HUES48 (cell line): Measurements from ENCODE around the gene BICRAL.

Experiments
- H3K27ac ChIP-seq: one replicate; pipeline ENCODE4 v1.7.0; 2013; ENCODE audit warnings: low read depth, low read length, inconsistent platforms
- H3K27me3 ChIP-seq: 2 replicates; pipeline ENCODE4 v1.6.1; 2013; ENCODE audit warnings: mild to moderate bottlenecking, low read length; ENCODE audit not compliant: control insufficient read depth, insufficient read depth
- H3K36me3 ChIP-seq: 2 replicates; pipeline ENCODE4 v1.6.1; 2013; ENCODE audit warnings: low read length; ENCODE audit not compliant: control insufficient read depth, insufficient read depth
- H3K4me1 ChIP-seq: 2 replicates; pipeline ENCODE4 v1.6.1; 2013; ENCODE audit warnings: mild to moderate bottlenecking, low read length; ENCODE audit not compliant: control insufficient read depth, insufficient read depth
- H3K4me3 ChIP-seq: 2 replicates; pipeline ENCODE4 v1.5.1; 2013; ENCODE audit warnings: mild to moderate bottlenecking, low read depth, low read length
- H3K9ac ChIP-seq: 2 replicates; pipeline ENCODE4 v1.6.1; 2013; ENCODE audit warnings: mild to moderate bottlenecking, low read depth, low read length, moderate library complexity
- H3K9me3 ChIP-seq: 2 replicates; pipeline ENCODE4 v1.6.1; 2013; ENCODE audit warnings: low read length; ENCODE audit not compliant: control insufficient read depth, insufficient read depth

The BICRAL gene

DNA sequence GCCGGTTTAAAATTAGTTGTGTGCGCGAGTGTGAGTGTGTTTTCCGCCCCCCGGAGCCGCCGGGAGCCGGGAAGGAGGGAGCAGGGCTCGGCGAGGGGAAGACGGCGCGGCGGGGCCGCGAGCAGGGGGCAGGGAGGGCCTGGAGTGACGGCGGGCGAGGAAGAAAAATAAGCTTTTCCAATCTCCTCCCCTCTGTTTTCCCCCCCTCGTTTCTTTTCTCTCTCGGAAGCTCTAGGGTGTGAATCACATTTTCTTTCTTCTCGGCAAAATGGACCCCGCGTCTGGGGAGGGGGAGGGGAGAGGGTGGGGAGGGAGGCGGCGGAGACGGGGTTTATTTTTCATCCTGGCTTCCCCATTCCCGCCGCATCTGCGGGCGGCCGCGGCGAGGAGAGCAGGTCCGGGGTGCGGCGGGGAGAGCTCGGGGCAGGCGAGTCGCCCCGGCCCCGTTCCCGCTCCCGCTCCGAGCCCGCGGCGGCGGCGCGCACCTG, 881 bp downstream of the BICRAL start:
- H3K4me3 ChIP-seq: peak overlapping the region; percentile 97
- no peaks in the 10 kb centered on the region for H3K27me3 ChIP-seq
- peak overlapping the region; percentile 99 for H3K27ac ChIP-seq
- peaks cover 30% of the 10 kb centered on the region for H3K4me1 ChIP-seq
- H3K9ac ChIP-seq: peak overlapping the region; percentile 99
- H3K36me3 ChIP-seq: no peaks in the 10 kb centered on the region
- no peaks in the 10 kb centered on the region for H3K9me3 ChIP-seq

DNA sequence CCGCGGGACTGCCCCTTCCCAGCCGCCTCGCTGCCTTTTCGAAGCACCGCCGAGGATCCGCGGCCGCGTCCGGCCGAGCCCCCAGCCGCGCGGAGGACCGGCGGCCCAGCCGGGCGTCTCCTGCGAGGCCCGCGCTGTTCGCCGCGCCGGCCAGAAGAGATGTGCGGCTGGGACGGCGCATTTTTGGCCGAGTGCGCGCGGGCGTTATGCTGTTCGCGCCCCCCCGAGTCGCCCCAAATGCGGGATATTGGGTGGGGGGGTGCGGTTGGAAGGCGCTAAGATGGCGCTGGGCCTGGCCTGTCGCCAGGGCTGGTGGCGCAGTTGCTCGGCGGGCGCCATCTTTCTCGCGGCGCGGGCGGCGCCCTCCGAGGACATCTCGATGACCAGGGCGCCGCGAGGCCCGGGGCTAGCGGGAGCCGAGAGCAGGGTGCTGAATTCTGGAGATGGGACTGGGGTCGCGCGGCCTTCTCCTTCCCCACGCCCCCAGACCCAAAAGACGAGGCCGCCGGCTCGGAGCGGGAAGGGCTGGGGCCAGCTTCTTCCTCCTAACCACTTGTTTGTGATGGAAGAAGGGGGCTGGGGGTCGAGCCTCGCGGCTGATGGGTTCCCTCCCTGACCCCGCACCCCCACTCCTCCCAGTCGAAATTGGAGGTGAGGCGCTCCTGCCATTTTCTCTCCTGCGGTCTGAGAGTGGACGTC, 1.5 kb downstream of the BICRAL start:
- H3K9ac ChIP-seq: peak overlapping the region; percentile 99
- H3K27me3 ChIP-seq: no peaks in the 10 kb centered on the region
- H3K27ac ChIP-seq: peak overlapping the region; percentile 99
- peak overlapping the region; percentile 97 for H3K4me3 ChIP-seq
- H3K36me3 ChIP-seq: no peaks in the 10 kb centered on the region
- peaks cover 30% of the 10 kb centered on the region for H3K4me1 ChIP-seq
- H3K9me3 ChIP-seq: no peaks in the 10 kb centered on the region

GRCh38 chr6:42783876-42784642, 2.2 kb downstream of the BICRAL start:
- Histone ChIP-seq H3K9me3 (no peaks in the 10 kb centered on the region), H3K4me1 (peaks cover 37% of the 10 kb centered on the region), H3K36me3 (no peaks in the 10 kb centered on the region), H3K27me3 (no peaks in the 10 kb centered on the region), H3K9ac (peak overlapping the region; percentile 99), H3K4me3 (peak overlapping the region; percentile 97), H3K27ac (peak overlapping the region; percentile 99)

DNA sequence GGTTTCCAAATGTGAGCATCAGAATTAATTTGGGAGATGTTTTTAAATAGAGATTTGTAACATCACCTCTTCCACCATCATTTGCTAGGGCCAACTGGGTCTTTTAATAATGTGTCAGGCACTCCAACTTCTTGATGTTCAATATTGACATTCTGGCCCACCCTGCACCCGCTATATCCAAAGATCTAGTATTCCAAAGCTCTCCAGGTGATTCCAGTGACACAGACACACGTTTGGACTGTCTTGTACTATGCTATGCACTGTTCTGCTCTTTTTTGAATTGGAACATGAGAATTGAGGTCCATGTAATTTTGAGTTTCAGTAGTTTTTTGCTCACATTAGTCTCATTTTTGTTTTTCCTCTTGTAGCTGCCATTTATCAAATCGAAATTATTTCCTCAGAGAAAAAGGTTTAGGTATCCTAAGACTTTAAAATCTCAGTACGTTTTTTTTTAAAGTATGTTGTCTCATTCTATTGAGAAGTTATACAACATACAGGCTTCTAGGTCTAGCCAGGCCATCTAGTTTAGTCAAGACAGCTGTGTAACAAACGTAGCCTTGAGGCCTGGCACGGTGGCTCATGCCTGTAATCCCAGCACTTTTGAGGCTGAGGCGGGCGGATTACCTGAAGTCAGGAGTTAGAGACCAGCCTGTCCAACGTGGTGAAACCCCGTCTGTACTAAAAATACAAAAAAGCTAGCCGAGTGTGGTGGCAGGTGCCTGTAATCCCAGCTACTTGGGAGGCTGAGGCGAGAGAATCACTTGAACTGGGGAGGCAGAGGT, 3.1 kb downstream of the BICRAL start:
- H3K9me3 ChIP-seq: no peaks in the 10 kb centered on the region
- peak overlapping the region; percentile 97 for H3K4me3 ChIP-seq
- no peaks in the 10 kb centered on the region for H3K27me3 ChIP-seq
- H3K27ac ChIP-seq: no peak overlapping the region
- H3K4me1 ChIP-seq: peaks cover 41% of the 10 kb centered on the region
- H3K36me3 ChIP-seq: no peaks in the 10 kb centered on the region
- H3K9ac ChIP-seq: peak overlapping the region; percentile 99

GRCh38 chr6:42786525-42786985, 4.7 kb downstream of the BICRAL start:
- H3K9me3 ChIP-seq: no peaks in the 10 kb centered on the region
- H3K27ac ChIP-seq: no peak overlapping the region
- peaks cover 40% of the 10 kb centered on the region for H3K4me1 ChIP-seq
- no peaks in the 10 kb centered on the region for H3K27me3 ChIP-seq
- H3K36me3 ChIP-seq: no peaks in the 10 kb centered on the region
- H3K9ac ChIP-seq: no peak overlapping the region
- no peak overlapping the region for H3K4me3 ChIP-seq

DNA sequence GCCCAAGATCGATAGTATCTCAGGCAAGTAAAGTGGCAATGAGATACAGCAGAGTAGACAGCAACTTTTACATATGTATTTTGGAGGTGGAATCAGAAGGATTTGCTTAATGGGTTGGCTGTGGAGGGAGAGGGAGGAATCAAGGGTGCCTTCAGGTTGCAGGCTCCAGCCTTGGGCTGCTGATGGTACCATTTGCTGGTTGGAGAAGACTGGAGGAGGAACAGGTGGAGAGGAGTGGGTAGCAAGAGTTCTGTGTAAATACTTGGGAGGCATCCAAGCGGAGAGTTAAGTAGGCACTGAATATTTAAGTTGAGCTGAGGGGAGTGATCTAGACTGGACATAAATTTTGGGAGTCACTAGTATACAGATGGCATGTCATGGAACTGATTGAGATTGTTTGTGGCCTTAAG, 5.2 kb downstream of the BICRAL start:
- no peak overlapping the region for H3K4me3 ChIP-seq
- no peak overlapping the region for H3K27ac ChIP-seq
- peaks cover 40% of the 10 kb centered on the region for H3K4me1 ChIP-seq
- no peaks in the 10 kb centered on the region for H3K36me3 ChIP-seq
- no peaks in the 10 kb centered on the region for H3K27me3 ChIP-seq
- no peaks in the 10 kb centered on the region for H3K9me3 ChIP-seq
- H3K9ac ChIP-seq: no peak overlapping the region

DNA sequence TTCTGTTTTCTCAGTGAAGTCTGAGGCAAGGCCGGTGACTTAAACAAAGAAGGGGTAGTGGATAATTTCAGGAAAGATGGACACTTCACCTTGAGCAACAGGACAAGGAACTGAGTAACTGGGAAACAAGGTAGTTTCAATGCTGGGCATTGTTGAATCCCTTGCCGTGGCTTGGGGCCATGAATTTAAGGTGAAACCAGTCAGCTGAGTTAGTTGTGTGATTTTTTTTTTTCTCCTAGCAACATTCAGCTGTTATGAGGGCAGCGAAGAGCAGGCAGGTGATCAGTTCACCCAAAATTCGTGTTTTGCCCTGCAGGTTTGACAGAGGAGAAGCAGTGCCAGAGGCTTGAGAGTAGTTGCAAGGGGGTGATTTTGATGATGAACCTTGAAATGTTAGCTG, 6.8 kb downstream of the BICRAL start:
- Histone ChIP-seq H3K9me3 (no peaks in the 10 kb centered on the region), H3K27ac (peak overlapping the region; percentile 28), H3K27me3 (no peaks in the 10 kb centered on the region), H3K9ac (no peak overlapping the region), H3K36me3 (no peaks in the 10 kb centered on the region), H3K4me3 (no peak overlapping the region), H3K4me1 (peaks cover 40% of the 10 kb centered on the region)

DNA sequence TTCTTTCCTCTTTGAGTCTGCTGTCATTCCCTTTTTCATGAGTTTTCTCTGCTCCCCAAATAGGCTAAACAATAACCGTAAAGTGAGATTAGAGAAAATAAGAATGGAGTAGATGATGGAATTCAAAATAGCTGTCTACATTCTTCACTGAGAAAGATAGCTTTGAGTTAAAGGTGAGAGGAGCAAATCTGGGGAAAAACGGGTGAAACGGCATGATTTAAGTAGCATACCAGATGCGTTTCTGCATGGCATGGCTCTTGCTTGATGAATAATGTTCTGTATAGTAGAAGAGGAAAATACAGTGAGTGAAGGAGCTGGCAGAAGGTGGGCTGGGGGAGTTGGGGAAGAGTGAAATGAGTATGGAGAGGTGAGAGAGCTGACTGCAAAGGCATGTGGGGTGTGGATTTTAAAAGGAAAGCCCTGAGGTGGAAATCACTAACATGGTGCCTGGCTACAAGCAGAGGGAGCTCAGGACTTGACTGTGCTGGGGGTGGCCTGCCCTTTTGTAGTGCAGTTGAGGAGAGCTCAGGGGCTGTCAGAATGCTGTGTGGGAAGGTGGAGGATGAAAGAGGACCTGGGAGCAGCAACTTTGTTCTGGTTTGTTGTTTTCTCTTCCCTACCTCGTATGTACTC, 8.8 kb downstream of the BICRAL start:
- Histone ChIP-seq H3K4me3 (no peak overlapping the region), H3K4me1 (peaks cover 31% of the 10 kb centered on the region), H3K9me3 (no peaks in the 10 kb centered on the region), H3K9ac (no peak overlapping the region), H3K36me3 (no peaks in the 10 kb centered on the region), H3K27me3 (no peaks in the 10 kb centered on the region), H3K27ac (peak overlapping the region; percentile 71)

GRCh38 chr6:42791706-42792320, 10.0 kb downstream of the BICRAL start:
- Histone ChIP-seq H3K9me3 (no peaks in the 10 kb centered on the region), H3K27me3 (no peaks in the 10 kb centered on the region), H3K9ac (no peak overlapping the region), H3K4me3 (no peak overlapping the region), H3K4me1 (peaks cover 22% of the 10 kb centered on the region), H3K27ac (no peak overlapping the region), H3K36me3 (no peaks in the 10 kb centered on the region)

GRCh38 chr6:42795651-42796050, 13.8 kb downstream of the BICRAL start:
- Histone ChIP-seq H3K4me3 (no peak overlapping the region), H3K9me3 (no peaks in the 10 kb centered on the region), H3K4me1 (peaks cover 11% of the 10 kb centered on the region), H3K9ac (no peak overlapping the region), H3K36me3 (no peaks in the 10 kb centered on the region), H3K27ac (no peak overlapping the region), H3K27me3 (no peaks in the 10 kb centered on the region)
